Fibroblast of gingiva (primary cell): Measurements from ENCODE around the gene LAMA3.

Experiments used
- DNase-seq: peaks from one replicate; pipeline ENCODE4 v3.0.0-alpha.2; 2011; ENCODE audit warnings: low read depth

Gene LAMA3

DNA sequence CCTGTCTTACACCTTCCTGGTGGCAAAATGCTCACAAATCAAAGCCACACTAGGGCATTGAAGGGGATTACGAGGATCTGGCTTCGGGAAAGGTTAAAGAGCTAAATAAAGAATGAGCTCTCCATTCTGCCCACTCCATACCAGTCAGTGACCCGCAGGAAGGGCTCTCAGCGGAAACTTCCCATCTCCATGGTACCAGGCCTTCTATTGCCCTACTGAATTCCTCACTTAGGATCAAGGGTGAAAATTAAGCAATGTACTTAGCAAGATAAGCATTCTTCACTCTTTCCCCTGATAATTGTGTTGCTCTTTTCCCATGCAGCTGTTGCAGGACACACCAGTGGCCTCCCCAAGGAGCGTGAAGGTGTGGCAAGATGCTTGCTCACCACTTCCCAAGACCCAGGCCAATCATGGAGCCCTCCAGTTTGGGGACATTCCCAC lies 249.7 kb downstream of the LAMA3 start:
- no peak for DNase-seq

- no peak for DNase-seq
These were observed 250.1 kb downstream of the LAMA3 start for GRCh38 chr18:23939366-23939765.

DNA sequence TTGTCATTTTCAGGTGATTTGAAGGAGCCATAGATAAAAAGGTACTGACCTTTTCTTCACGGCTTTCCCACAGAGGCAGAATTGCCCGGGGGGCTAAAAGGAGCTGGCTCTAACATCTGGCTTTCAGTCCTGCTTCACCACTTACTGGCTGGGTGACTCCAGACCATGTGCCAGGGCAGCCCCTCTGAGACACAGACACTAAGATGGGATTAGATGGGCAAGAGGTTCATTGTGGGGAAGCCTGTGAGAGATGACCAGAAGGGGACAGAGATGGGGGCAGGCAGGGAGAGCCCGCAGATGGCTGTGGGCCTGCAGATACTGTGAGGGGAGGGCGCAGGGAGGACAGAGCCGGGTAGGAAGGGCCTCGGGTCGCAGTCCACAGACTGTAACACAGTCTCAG lies 250.6 kb downstream of the LAMA3 start:
- no peak for DNase-seq

DNA sequence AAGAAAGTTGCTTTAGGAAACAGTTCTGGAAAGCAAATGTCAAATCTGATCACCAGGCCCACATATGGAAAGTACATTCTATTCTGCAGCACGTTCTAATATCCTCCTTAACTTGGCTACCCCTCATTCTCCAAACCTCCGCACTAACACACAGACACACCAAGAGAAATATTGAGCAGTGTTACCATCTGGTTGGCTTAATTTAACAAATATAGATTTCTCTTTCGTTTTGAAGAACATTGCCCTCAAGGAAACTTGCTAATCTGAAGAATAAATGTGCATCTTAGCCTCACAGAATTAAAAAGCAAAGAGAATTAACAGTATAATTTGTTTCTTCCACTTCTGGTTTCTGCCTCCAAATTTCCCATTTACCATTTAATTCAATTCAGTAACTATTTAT lies 252.5 kb downstream of the LAMA3 start:
- DNase-seq: no peak

DNA sequence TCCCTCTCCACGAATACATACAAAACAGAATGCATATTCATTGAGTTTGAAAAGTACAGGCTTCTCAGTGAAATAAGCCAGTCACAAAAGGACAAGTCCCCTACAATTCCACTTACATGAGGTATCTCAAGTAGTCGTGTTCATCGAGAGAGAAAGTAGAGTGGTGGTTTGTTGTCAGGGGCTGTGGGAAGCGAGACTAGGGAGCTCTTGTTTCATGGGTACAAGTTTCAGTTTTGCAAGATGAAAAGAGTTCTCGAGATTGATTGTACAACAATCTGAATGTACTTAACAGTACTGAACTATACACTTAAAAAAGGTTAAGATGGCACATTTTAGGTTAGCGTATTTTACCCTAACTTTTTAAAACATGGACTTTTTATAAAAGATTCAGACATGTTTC lies 253.9 kb downstream of the LAMA3 start:
- DNase-seq: no peak

GRCh38 chr18:23943903-23944624 lies 254.8 kb downstream of the LAMA3 start:
- DNase-seq: peak; percentile 79

GRCh38 chr18:23945416-23946079 lies 256.3 kb downstream of the LAMA3 start:
- no peak for DNase-seq

DNA sequence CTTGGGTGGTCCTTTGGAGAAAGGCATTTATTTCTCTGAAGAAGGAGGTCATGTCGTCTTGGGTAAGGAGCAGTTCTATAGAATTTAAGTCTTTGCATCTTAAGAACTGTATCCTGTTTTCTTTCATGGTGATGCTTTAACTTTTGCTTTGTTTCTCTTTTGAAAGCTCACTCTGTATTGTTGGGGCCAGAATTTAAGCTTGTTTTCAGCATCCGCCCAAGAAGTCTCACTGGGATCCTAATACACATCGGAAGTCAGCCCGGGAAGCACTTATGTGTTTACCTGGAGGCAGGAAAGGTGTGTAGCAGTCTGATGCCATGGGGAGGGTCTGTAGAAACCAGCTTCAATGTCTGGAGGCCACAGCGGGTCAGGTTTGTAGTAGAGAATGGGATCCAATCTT lies 260.6 kb downstream of the LAMA3 start:
- no peak for DNase-seq

DNA sequence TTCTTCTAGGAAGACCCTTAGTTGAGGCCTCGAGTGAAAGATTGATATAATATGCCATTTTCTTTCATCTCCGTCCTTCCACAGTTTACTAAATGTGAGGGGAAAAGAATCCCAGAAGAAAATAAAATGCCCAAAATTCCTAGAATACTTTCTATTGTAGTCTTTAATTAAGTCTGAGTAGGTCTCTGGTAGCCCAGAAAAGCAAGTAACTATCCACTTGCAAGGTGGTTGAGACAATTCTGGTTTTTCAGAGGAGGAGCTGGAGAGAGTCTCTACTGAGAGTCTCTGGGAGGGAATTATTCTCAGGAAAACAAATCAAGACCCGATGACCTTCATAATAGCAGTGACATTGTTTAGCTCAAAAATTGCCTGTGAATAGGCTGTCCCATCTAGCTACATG lies 261.4 kb downstream of the LAMA3 start:
- no peak for DNase-seq

DNA sequence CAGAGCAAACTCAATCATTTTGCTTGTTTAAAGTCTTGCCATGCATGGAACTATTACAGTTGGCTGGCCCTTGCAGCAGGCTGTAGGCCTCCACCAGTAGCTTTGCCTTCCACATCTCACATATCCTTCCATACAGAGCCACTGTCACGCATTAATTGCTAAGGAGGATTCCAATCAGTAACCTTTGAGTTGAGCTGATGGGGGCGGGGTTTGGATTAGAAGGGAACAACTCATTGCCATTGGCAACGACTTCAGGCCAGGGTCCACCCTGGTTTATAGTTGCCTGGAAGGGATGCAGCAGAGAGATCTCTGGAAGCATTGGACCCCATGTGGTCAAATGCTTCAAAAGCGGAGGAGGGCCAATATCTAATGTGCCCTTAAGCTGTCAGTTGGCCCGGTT lies 262.0 kb downstream of the LAMA3 start:
- DNase-seq: no peak

DNA sequence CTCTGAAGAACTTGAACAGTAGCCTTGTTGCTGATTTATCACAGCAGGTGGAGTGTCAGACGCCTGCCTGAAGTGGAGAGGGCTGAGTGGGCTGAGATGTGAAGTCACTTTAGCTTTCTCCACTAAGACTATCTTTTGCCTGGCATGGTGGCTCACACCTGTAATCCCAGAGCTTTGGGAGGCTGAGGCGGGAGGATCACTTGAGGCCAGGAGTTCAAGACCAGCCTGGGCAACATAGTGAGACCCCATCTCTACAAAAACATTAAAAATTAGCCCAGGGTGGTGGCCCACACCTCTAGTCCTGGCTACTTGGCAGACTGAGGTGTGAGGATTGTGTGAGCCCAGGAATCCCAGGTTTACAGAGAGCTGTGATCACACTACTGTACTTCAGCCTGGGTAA lies 264.7 kb downstream of the LAMA3 start:
- no peak for DNase-seq

GRCh38 chr18:23956483-23956882 lies 267.2 kb downstream of the LAMA3 start:
- DNase-seq: peak; percentile 29

- peak; percentile 40 for DNase-seq
These were observed 268.8 kb downstream of the LAMA3 start for GRCh38 chr18:23958036-23958435.

GRCh38 chr18:23963443-23964165 lies 274.4 kb downstream of the LAMA3 start:
- DNase-seq: no peak

GRCh38 chr18:23964282-23965238 lies 275.3 kb downstream of the LAMA3 start:
- no peak for DNase-seq

GRCh38 chr18:23966909-23967308 lies 277.7 kb downstream of the LAMA3 start:
- no peak for DNase-seq

DNA sequence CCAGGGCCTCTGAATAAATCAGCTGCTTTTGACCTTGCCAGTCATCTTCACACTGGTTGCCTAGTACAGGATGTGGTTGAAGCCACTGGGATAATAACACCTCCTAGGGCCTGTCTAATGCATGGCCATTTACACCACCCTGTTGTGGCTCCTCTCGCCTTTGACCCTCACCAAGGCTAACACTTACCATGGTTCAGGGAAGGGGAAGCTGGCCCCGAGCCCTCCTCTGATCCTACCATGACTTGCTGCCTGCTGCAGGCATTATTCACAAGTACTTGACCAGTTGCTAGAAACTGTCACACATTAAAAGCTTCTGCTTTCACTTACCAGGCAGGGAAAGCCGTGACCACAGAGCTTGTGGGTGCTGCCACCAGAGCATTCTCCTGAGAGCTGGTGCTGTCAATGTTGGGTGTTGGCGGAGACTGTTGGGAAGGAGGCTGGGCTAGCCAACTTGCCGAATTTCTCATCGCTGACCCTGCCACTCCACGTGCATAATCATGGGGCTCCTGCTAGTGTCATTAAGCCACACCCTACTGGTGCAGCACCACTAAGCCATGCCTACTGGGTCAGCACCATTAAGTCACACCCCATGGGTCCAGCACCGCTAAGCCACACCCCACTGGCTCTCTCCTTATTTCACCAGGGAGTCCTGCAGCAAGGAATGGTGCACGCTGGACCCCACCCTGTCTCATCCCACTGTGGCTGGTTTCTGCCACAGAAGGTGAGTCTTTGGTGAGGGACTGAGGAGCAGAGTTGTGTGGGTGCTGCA lies 278.3 kb downstream of the LAMA3 start:
- no peak for DNase-seq

- no peak for DNase-seq
These were observed 279.7 kb downstream of the LAMA3 start for GRCh38 chr18:23968638-23969604.

- DNase-seq: no peak
These were observed 280.4 kb downstream of the LAMA3 start for GRCh38 chr18:23969664-23970063.
